Measurements from ENCODE around the gene TRIM40.

TRIM40 gene, protein sequence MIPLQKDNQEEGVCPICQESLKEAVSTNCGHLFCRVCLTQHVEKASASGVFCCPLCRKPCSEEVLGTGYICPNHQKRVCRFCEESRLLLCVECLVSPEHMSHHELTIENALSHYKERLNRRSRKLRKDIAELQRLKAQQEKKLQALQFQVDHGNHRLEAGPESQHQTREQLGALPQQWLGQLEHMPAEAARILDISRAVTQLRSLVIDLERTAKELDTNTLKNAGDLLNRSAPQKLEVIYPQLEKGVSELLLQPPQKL

DNA sequence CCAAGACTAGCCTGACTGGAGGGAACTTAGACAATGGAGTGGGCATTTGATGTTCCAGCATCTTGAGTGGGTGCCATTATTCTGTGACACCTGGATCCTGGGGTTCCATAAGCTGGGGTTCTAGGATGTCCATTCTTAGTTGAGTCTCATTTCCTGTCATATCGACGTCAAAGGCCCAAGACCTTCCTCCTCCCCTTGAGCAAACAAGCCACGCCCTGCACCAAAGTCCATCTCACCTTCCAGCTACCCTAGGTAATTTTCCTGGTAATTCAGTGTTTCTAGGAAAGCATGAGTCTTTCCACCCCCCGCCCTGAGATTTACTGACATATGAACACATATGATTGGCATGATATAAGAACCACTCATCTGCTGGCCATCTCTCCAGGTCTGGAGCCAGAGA, at the start of gene TRIM40:
Gene TRIM40, plus strand, starts transcription at position 384 of the 400 bp plus-strand sequence. CDS start 897 bp downstream, outside the sequence.
- DNase-seq (ENCODE audit: low read depth), result no peak

DNA sequence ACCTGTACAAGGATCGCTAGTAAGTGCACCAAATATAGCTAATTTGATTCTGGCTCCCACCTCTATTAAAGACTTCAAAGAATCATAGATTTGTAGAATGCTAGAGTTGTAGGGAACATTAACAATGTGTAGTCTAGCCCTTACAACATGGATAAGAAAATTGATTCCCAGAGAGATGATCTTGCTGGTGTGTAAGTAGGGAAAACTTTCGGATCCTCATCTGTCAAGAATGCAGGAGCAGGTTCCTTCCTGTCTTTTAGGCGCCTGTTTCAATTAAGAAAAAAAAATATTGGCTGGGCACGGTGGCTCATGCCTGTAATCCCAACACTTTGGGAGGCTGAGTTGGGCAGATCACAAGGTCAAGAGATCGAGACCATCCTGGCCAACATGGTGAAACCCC, 48.1 kb upstream of the TRIM40 start:
- DNase-seq (ENCODE audit: low read depth), result no peak

DNA sequence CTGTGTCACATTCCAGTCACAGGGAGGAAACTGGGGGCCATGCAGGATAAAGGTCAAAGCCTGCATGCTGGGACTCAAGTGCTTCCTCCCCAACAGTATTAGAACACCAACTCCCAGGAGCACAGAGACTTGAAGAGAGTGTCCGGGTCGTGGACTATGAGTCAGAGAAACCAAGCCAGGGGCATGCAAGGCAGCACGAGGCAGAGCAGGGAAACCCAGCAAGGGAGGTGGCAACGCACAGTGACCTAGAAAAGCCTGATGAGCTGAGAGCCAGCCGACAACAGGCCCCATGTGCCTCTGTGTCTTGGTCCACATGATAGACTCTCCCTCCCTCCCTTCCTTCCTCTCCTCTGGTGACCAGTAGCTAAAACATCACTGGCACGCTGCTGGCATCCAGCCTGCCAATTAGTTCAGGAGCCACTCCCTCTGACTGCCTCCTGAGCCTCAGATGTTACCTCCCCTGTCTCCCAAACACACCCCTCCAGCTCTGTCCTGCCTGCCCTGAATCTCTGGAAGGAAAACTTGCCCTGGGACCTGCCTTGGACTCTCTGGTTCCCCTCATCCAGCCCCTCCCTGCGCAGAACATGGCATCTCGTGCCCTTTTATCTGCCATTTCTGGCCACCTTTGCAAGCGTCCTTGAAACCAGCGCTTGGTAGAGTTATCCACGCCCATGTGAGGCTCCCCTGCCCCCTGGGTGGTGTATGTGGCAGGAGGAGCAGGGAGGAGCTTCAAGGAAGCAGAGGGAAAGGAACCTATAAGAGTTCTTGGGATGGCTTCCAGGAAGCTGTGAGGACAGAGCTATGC, 44.2 kb upstream of the TRIM40 start:
- no peak for DNase-seq (ENCODE audit: low read depth)

DNA sequence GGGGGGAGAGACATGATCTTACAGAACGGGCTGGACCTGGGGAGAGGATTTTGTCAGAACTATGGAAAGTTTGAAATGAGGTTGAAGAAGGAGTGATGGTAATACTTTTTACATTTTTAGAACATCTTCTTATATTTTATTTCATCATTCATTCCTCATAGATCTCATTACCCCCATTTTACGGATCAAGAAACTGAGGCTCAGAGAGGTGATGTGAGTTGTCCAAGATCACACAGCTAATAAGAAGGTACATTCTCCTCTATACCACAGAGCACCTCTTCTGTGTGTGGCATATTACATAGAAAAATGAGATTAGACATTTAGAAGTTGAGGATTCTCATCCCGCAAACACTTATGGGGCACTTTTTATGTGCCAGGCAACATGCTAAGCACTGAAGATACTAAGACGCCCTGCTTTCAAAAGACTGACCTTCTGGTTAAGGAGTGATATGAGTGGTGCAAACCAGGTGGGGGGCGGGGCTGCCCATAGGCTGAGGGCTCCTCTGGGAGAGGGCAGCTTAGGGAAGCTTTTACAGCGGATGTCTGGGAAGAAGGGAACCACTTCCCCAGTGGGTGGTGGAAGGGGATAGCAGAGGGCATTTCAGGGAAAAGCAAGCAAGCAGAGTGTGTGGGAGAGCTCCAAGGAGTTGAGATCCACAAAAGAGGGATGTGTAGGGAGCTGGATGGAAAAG, 42.9 kb upstream of the TRIM40 start:
- DNase-seq (ENCODE audit: low read depth), result no peak

DNA sequence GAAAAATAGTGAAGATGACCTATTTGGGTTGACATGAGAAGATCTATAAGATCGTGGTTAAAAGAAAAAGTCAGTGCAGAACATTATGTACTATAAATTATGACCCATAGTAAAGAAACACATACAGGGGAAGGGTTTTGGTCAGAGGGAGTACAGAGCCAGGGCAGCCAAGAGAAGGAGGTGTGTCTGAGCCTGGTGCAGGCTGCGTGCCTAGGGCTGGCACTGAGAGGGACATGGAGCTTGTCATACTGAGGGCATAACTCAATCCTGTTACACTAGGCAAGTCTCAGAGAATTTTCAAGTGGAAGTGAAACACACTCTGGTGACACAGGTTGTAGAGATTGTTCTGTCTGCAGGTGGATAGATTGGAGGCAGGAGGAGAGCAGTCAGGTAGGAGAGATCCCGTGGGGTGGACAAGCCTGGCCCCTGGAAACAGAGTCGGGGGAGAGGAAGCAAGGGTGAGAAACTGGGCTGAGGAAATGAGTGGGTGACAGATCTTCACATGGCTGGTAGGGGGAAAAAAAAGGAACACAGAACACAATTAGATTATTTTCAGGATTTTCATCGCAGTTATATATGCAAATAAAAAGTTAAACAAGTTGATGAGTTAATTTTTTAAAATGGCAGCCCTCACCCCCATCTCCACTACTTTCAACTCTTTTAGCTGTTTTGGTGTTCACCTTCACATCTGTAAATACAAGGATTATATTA, 41.8 kb upstream of the TRIM40 start:
- DNase-seq (ENCODE audit: low read depth), result no peak

DNA sequence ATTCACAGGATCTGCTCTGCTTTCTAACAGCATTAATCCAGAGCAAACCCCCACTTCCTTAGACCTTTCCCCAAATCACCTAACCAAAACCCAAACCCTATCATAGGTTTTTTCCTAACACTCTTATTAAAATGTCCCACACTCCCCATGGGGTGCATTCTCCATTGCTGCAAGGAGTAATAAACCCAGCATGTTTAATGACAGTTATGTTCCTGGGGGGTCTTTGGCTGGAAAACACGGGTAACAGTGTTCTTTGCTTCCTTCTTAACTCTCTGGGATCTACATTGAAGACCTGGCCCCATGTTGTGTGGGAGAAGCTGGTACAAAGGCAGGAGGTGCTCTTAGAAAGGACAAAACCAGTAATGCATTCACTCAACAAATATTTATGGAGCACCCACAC, 39.1 kb upstream of the TRIM40 start:
- no peak for DNase-seq (ENCODE audit: low read depth)

DNA sequence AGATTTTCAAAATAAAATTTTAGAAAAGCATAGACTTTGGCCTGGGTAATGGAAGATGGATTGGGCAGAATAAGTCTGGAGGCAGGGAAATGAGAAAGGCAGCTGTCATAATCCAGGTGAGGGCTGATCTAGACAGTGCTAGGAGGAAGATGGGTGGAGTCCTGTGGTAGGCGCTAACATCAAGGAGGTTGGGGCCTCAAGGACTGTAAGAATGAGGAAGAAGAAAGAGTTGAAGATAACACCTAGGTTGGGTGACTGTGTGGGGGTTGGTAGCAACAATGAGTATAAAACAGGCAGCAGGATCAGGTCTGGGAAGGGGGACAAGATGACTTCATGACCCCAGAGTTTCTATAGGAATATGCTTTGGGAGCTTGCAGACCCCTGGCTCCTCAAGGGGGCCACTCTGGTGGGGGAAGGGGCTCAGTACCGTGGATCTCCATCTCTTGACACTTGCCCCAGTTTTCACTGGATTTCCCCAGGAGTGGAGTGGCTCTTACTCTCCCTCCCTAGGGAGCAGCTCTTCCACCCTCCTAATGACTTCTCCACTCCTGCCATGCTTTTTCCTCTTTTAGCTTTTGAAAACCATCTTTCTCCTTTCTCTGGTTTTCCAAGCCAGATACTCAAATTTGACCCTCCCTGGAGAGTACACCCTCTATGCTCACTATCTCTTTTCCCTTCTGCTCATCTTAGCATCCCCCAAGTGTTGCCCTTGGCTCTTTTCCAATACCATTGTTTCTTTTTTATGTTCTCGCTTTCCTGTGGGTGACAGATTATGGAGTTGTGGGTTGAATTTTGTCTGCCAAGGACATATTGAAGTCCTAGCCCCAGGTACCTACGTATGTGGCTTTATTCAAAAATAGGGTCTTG, 37.8 kb upstream of the TRIM40 start:
- no peak for DNase-seq (ENCODE audit: low read depth)

DNA sequence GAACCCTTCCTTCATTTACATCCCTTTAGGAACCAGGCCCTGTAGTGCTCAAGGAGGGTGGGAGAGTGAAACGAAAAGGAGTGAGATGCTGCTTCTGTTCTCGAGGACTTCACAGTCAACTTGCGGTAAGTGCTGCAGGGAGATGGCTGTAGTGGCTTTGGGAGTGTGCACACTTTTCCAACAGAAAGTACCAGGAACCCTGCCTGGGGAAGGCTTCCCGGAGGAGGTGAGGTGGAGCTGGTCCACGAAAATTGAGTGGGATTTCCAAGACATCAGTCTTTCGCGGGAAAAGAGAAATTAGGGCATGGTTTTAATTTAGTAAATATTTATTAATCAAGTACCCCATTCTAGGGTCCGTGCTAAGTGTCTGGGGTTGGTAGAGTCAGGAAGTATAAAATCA, 35.8 kb upstream of the TRIM40 start:
- no peak for DNase-seq (ENCODE audit: low read depth)

DNA sequence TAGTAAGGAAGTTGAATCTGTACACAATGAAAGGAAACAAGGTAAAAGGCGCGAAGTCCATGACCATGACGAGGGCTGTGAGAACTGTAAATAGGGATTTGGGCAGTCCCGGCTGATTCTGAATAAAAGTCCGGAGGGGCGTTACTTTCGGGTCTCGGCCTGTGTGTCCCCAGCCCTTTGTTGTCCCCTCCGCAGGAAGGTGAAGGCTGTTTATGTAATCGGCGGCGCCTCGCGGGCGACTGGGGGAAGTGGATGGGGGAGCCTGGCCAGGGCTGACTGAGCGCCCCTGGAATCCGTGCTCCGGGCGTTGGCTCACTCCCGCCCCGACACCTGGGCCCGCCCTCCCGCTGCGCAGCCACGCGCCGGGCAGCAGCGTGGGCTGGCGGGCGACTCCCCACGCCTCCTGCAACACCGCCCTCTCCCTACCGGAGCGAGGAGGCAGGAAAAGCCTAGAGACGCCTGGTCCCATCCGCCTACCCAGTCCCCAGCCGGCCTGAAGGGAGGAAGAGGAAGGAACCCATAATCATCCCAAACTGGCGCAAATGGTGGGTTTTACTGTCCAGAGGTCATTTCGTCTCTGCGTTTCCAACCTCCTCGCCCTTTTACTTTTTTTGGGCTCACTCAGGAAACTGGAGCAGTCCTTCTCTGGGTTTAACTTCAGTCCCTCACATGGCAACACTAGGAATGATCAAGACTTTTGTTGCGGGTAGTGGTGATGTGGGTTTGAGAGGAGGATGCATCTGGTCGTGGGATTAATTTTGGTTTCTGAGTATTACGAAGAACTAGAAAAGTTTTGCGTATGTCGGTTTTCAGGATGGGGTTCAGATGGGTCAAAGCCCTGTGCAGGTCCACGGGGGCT, 35.1 kb upstream of the TRIM40 start:
- no peak for DNase-seq (ENCODE audit: low read depth)

DNA sequence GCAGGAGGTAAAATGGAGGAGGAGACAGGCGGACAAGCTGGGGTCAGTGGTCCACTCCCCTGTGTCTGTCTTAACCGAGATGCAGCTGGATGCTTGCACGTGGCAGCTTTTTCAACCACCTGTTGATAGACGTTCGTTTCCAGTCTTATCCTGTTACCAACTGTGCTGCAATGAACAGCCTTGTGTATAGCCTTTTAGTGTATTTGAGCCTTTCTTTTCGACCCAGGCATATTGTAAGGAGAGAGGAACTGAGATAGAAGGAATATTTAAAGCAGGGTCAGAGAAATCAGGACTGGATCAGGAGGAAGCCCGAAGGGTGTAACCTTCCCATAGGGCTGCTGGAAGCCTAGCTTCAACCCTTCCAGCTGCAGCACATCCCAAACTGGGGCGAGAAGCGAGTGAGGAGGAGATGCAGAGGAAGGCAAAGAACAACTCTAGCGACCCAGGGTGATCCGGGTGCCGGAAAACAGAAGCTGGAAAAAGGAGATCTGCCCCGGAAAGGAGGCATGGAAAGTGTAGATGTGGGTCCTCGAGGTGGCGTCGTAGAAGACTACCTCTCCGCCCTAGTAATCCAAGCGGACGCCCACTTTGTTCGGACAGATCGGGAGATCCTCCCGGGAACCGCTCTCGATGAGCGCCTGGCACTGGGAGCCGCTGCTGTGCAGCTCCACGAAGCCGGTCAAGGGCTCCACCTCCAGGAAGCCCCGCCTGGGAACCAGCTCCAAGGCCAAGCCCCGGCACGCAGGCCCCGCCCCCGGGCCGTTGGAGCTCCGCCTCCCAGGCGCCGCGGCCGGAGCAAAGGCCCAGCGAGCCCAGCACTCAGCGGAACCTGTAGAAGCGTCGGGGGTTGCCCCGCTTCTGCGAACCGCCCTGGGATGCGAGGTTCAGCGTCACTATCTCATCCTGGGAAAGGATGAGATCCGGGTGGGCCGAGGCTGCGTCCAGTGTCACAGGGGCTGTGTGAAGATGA, 34.2 kb upstream of the TRIM40 start:
- DNase-seq (ENCODE audit: low read depth), result peak; percentile 77

DNA sequence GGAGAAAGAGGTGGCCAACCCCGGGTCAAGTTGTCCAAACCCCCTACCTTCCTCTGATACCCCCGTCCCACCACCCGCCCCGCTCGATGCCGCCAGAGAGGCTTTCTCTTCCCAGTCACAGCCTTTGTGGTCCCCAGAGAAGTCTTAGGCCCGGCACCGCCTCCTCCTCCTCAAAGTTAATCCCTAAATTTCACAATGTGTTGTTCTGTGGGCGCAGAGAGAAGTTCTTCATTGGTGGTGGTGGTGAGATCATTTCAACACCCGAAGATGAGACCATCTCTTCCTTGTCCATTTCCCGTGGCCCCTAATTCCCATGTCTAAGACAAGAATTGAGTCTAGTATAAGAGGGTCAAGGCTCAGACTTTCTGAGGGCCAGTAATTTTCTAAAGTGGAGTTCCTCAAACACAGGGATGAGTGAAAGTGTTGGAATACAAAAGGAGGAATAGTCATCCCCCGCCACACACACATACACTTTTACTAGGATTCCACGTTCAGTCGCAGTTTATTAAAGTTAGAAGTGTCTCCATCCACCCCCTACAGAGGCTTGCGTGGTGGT, 33.4 kb upstream of the TRIM40 start:
- DNase-seq (ENCODE audit: low read depth), result no peak

DNA sequence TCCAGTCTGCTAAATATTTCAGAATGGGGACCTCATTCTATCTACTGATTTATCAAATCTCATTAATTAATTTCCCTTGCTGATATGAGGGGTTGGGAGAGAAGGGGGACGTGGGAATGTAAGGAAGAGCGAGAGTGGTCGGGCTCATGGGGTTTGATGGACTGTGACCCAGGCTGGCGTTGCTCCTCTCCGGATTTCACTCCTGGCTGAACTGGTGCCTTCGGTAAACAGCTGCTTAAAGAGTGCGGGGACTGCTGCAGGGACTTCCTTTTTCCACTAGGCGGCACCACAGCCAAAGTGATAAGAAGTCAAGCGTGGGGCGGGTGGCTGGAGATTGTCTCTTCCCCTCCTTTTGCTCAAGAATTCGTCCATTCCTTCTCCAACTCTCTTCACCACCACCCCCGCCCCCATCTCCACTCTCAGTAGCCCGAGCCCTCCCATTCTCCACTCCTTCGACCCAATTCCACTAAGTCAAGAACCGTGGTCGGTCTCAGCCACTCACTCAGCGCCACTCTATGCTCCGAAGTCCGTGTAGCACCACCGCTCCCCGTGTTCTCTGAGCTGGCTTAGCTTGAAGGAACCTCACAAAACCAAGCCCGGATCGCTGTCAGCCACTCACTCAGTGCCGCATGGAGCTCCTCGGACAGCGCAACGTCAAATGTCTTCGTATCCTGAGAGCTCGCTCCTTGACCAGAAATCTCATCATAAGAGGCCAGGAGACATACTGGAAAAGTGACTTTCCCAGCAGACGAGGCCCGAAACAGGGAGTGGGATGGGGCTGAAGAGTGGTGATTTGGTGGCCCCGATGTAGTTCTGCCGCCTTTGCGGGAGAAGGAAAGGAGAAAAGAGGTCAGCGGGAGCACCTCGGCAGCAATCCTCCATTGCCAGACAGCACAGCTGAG, 32.7 kb upstream of the TRIM40 start:
- DNase-seq (ENCODE audit: low read depth), result peak; percentile 64

DNA sequence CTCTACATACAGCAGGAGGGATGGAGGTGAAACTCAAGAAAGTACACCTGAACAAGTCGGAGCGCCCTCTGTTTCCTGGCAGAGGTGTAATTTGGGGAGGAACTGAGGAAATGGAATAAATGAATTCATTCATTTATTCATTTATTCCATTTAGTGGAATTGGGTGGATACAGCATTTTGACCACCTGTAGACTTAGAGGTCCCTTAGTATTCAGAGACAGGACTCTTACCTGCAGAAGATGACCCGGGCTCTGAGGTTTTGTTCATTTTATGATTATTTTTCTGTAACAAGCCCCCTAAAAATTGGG, 32.1 kb upstream of the TRIM40 start:
- no peak for DNase-seq (ENCODE audit: low read depth)

DNA sequence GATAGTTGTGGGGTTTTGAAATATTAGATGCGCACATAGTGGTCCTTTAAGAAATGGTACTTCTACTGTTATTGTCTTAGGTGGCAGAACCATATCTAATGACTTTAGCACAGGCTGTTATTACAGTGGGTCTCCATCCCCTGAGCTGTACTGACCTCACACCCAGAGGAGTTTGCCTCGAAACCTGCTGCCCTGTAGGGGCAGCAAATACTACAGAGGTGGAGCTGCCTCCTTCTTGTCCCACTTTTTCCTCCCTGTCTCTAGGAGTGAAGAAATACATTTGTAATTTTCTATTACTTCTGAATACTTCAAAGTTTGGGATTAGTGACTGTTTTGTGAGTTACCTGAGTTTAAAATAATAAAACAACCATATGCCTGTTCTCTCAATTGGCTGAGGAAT, 31.3 kb upstream of the TRIM40 start:
- DNase-seq (ENCODE audit: low read depth), result no peak

DNA sequence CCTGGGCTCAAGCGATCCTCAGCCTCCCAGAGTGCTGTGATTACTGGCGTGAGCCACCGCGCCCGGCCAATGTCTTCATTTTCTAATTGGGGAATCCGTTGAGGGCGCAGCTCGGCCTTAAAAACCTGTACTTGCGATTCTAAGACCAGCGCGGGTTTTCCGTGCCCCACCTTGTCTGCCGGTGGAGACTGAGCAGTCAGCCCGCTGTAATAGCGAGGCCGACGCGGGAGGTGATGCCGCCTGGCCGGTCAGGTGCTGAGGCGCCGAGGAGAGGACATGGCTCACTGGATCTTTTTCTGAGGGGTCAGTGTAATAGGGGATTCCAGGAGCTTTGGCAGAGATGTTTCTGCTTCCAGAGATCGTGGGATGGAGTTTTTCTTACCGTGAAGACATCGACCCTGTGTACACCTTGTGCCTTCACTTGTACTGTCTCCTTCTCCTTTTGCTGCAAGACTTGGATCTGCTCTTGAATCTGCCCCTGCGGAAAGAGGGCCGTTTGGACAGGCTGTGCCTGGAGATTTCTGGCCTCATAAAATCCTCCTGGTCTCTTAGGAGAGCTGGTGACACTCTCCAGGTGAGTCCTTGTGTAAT, 24.6 kb upstream of the TRIM40 start:
- no peak for DNase-seq (ENCODE audit: low read depth)

DNA sequence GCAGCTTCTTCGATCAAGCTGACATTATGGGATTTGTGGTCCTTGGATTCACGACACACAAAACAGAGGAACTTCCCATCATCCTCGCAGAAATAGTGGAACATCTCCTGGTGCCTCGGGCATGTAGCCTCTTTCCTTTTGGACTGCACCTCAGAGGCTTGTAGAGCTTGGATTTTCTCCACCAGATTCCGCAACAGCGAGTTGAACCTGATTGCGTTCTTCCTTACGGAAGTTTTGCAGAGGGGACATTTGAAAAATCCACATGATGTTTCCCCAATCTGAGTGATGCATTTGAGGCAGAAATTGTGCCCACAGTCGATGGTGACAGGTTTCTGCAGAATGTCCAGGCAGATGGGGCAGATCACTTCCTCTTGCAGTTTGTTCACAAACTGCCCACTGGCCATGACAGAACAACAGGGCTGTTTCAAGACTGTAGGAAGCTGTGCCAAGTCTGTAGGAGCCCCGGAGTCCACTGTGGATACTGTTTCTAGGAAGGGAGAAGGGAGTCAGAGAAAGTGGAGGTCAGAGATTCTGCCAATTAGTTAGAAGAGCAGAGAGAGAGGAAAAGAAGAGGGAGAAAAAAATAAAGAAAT, 23.4 kb upstream of the TRIM40 start:
- DNase-seq (ENCODE audit: low read depth), result no peak

Measured in CMK (cell line).